MCF 10A (cell line): ENCODE data around the gene CDKN2C. TPM values are rescaled to one million over a fixed set of nuclear protein-coding genes. Genes with fewer than 3 reads are reported as not detected.
A peak's percentile ranks its signal among the peaks of the same experiment; 100 is the strongest.
"Not testable (repeated sequence)": the region's sequence is repeated elsewhere in the genome, so short reads cannot be mapped to it uniquely, and the experiment has no call there.

ENCODE experiments used
- BruUV-seq: library from RNA; stranded (reverse); fragments of 400-500 nt; replicated peaks from 2 replicates; lab custom pipeline; 2021; lab: Mats Ljungman, UMichigan
- CTCF ChIA-PET: fragments of 300-600 bp; sonication (Branson Sonifier 250); formaldehyde crosslinking; extraction: SDS; loops from one replicate; lab custom pipeline; 2021; ENCODE audit warnings: antibody characterized with exemption, inconsistent platforms; lab: Yijun Ruan, JAX
- POLR2A ChIA-PET: fragments of 300-600, 350-650 bp; sonication (Branson Sonifier 250); formaldehyde crosslinking; extraction: SDS; loops from one replicate; lab custom pipeline; 2020; ENCODE audit warnings: antibody characterized with exemption, inconsistent platforms; lab: Yijun Ruan, JAX
- DNase-seq: peaks from one replicate; pipeline ENCODE4 v3.0.0-alpha.2; 2018; ENCODE audit not compliant: unreplicated experiment
- H3K27ac Mint-ChIP-seq: one replicate; pipeline ENCODE4 v1.8.0; 2022; ENCODE audit warnings: mild to moderate bottlenecking, low read depth, mixed read lengths; ENCODE audit not compliant: unreplicated experiment
- H3K27me3 Mint-ChIP-seq: one replicate; pipeline ENCODE4 v1.8.0; 2022; ENCODE audit warnings: mixed read lengths; ENCODE audit not compliant: insufficient read depth, unreplicated experiment
- H3K36me3 Mint-ChIP-seq: one replicate; pipeline ENCODE4 v1.8.0; 2022; ENCODE audit warnings: mild to moderate bottlenecking, moderate library complexity, mixed read lengths; ENCODE audit not compliant: insufficient read depth, unreplicated experiment
- H3K4me1 Mint-ChIP-seq: one replicate; pipeline ENCODE4 v1.8.0; 2022; ENCODE audit warnings: mixed read lengths; ENCODE audit not compliant: insufficient read depth, unreplicated experiment
- H3K4me3 Mint-ChIP-seq: one replicate; pipeline ENCODE4 v1.8.0; 2022; ENCODE audit warnings: mild to moderate bottlenecking, moderate library complexity, mixed read lengths; ENCODE audit not compliant: unreplicated experiment
- H3K9me3 Mint-ChIP-seq: one replicate; pipeline ENCODE4 v1.8.0; 2022; ENCODE audit warnings: mixed read lengths; ENCODE audit not compliant: unreplicated experiment
- intact Hi-C: fragments of 100-400 bp; cut with micrococcal nuclease; formaldehyde crosslinking; loops from 2 replicates; pipeline ENCODE4 v1.14.1; 2022
- total RNA-seq: library from RNA; stranded (reverse); gene quantifications from 2 replicates; pipeline ENCODE4 v1.2.3, GENCODE V29; 2022
- TF ChIP-seq, protein P1 (sequence below): fragments of 200-600 bp; IDR thresholded peaks from one replicate; pipeline ENCODE4 v1.8.0; 2022; ENCODE audit warnings: antibody characterized with exemption, mild to moderate bottlenecking; ENCODE audit not compliant: unreplicated experiment

The CDKN2C gene
- total RNA-seq, 1 experiment from 2014 or later = 2.7 TPM

- ChIA-PET POLR2A (interaction anchor here (0.5 to 1.2 kb wide), 4 partner anchors 9 to 285 kb away, joined by 3 to 4 read pairs (median 4); partner anchors contain the start of genes FAF1 and RNF11), CTCF (interaction anchor here (0.6 to 2.1 kb wide), 7 partner anchors 8 to 286 kb away, joined by 3 to 5 read pairs (median 3); partner anchors contain the start of gene RNF11)
- TF ChIP-seq, protein P1, sequence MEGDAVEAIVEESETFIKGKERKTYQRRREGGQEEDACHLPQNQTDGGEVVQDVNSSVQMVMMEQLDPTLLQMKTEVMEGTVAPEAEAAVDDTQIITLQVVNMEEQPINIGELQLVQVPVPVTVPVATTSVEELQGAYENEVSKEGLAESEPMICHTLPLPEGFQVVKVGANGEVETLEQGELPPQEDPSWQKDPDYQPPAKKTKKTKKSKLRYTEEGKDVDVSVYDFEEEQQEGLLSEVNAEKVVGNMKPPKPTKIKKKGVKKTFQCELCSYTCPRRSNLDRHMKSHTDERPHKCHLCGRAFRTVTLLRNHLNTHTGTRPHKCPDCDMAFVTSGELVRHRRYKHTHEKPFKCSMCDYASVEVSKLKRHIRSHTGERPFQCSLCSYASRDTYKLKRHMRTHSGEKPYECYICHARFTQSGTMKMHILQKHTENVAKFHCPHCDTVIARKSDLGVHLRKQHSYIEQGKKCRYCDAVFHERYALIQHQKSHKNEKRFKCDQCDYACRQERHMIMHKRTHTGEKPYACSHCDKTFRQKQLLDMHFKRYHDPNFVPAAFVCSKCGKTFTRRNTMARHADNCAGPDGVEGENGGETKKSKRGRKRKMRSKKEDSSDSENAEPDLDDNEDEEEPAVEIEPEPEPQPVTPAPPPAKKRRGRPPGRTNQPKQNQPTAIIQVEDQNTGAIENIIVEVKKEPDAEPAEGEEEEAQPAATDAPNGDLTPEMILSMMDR = no peak
- no peak for DNase-seq
- Mint-ChIP-seq H3K36me3 (no peaks in the 10 kb centered on the region), H3K27ac (no peak overlapping the region), H3K9me3 (no peaks in the 10 kb centered on the region), H3K27me3 (no peaks in the 10 kb centered on the region), H3K4me3 (no peak overlapping the region), H3K4me1 (no peaks in the 10 kb centered on the region)
- intact Hi-C loops = no loop called here
- BruUV-seq = no TSS peak
Measured at GRCh38 chr1:50950396-50950795, 19.6 kb upstream of the CDKN2C start.

GRCh38 chr1:50952566-50952965 lies 17.5 kb upstream of the CDKN2C start:
- intact Hi-C loops = not testable (repeated sequence)

GRCh38 chr1:50955116-50955515 lies 14.9 kb upstream of the CDKN2C start:
- Mint-ChIP-seq H3K27ac (no peak overlapping the region), H3K9me3 (no peaks in the 10 kb centered on the region), H3K4me3 (no peak overlapping the region), H3K4me1 (peaks cover 6% of the 10 kb centered on the region), H3K27me3 (no peaks in the 10 kb centered on the region), H3K36me3 (no peaks in the 10 kb centered on the region)
- TF ChIP-seq, protein P1 = no peak
- no TSS peak for BruUV-seq
- intact Hi-C loops = no loop called here
- DNase-seq = no peak
- POLR2A ChIA-PET = no interaction called here
- CTCF ChIA-PET = interaction anchor here (0.6 to 0.9 kb wide), 4 partner anchors 175 to 231 kb away, joined by 3 to 4 read pairs (median 3); no protein-coding TSS in a partner anchor

More at GRCh38 chr1:50952566-50952965, 17.5 kb upstream of the CDKN2C start:
- H3K36me3 Mint-ChIP-seq, H3K9me3 Mint-ChIP-seq, H3K4me3 Mint-ChIP-seq, DNase-seq, POLR2A ChIA-PET, H3K4me1 Mint-ChIP-seq, BruUV-seq, H3K27ac Mint-ChIP-seq, H3K27me3 Mint-ChIP-seq, CTCF ChIA-PET: not testable (repeated sequence)

GRCh38 chr1:50959303-50959912 lies 10.6 kb upstream of the CDKN2C start:
- Mint-ChIP-seq H3K4me3 (peak overlapping the region; percentile 76), H3K27me3 (no peaks in the 10 kb centered on the region), H3K36me3 (no peaks in the 10 kb centered on the region), H3K27ac (peak overlapping the region; percentile 1), H3K4me1 (peaks cover 11% of the 10 kb centered on the region), H3K9me3 (no peaks in the 10 kb centered on the region)
- intact Hi-C loops = no loop called here
- DNase-seq = peak; percentile 54
- CTCF ChIA-PET = interaction anchor here (0.6 to 1.3 kb wide), 5 partner anchors 10 to 672 kb away, joined by 3 to 5 read pairs (median 3); no protein-coding TSS in a partner anchor
- TF ChIP-seq, protein P1 = no peak
- BruUV-seq = no TSS peak
- POLR2A ChIA-PET = interaction anchor here (0.9 to 5.5 kb wide), 11 partner anchors 9 to 277 kb away, joined by 3 to 124 read pairs (median 8); partner anchors contain the start of genes CDKN2C and RNF11
